ENCODE measurements around the gene PTPN13. TPM values are rescaled to one million over a fixed set of nuclear protein-coding genes. Genes with fewer than 3 reads are reported as not detected.
A peak's percentile ranks its signal among the peaks of the same experiment; 100 is the strongest.
"Not testable (repeated sequence)": the region's sequence is repeated elsewhere in the genome, so short reads cannot be mapped to it uniquely, and the experiment has no call there.

PTPN13 gene
- total RNA-seq, 1 experiment from 2014 or later, result 107 TPM

- CTCF ChIA-PET, result no interaction called here
Observed at GRCh38 chr4:86652332-86652932, 58.3 kb downstream of the PTPN13 start.

GRCh38 chr4:86653237-86653865, 59.2 kb downstream of the PTPN13 start:
- H3K27ac ChIP-seq (ENCODE audit: low read depth, low read length, poor library complexity, severe bottlenecking), result no peak overlapping the region
- H3K4me1 ChIP-seq (ENCODE audit: insufficient read depth, low read length, poor library complexity, severe bottlenecking), result no peaks in the 10 kb centered on the region
- H3K9me3 ChIP-seq (ENCODE audit: low read depth, low read length, poor library complexity, severe bottlenecking), result peaks cover 36% of the 10 kb centered on the region
- intact Hi-C loops (cut with micrococcal nuclease; ENCODE audit: unreplicated experiment), result no loop called here
- DNase-seq (ENCODE audit: low spot score), result no peak
- H3K27me3 ChIP-seq (replicated peaks; ENCODE audit: insufficient read depth, low read depth, low read length, poor library complexity), result no peaks in the 10 kb centered on the region
- H3K36me3 ChIP-seq (ENCODE audit: insufficient read depth, low read length, poor library complexity, severe bottlenecking), result peaks cover 29% of the 10 kb centered on the region
- TF ChIP-seq EZH2 (IDR thresholded peaks at IDR 0.05; ENCODE audit: borderline replicate concordance, low read depth, low read length, poor library complexity, severe bottlenecking), result no peak
- 0 out of 2 replicates have a peak, but pooled peaks have one; percentile 31 for TF ChIP-seq CTCF (conservative IDR thresholded peaks at IDR 0.05; ENCODE audit: low read depth, low read length)
- ChIA-PET CTCF (no interaction called here), POLR2A (ENCODE audit: low non-redundant PET) (no interaction called here)
- BruUV-seq (replicated peaks), result TSS peak; percentile 3
- no peak overlapping the region for H3K4me3 ChIP-seq (ENCODE audit: low read depth, low read length, poor library complexity, severe bottlenecking)

More at GRCh38 chr4:86652332-86652932, 58.3 kb downstream of the PTPN13 start:
- intact Hi-C loops (cut with micrococcal nuclease; ENCODE audit: unreplicated experiment), result no loop called here
- TF ChIP-seq CTCF (conservative IDR thresholded peaks at IDR 0.05; ENCODE audit: low read depth, low read length), result no peak
- TF ChIP-seq EZH2 (IDR thresholded peaks at IDR 0.05; ENCODE audit: borderline replicate concordance, low read depth, low read length, poor library complexity, severe bottlenecking), result no peak
- Histone ChIP-seq H3K4me3 (ENCODE audit: low read depth, low read length, poor library complexity, severe bottlenecking) (no peak overlapping the region), H3K27me3 (replicated peaks; ENCODE audit: insufficient read depth, low read depth, low read length, poor library complexity) (no peaks in the 10 kb centered on the region), H3K9me3 (ENCODE audit: low read depth, low read length, poor library complexity, severe bottlenecking) (peaks cover 42% of the 10 kb centered on the region), H3K4me1 (ENCODE audit: insufficient read depth, low read length, poor library complexity, severe bottlenecking) (no peaks in the 10 kb centered on the region), H3K36me3 (ENCODE audit: insufficient read depth, low read length, poor library complexity, severe bottlenecking) (peaks cover 26% of the 10 kb centered on the region), H3K27ac (ENCODE audit: low read depth, low read length, poor library complexity, severe bottlenecking) (no peak overlapping the region)
- DNase-seq (ENCODE audit: low spot score), result no peak
- POLR2A ChIA-PET (ENCODE audit: low non-redundant PET), result no interaction called here
- no TSS peak for BruUV-seq (replicated peaks)

DNA sequence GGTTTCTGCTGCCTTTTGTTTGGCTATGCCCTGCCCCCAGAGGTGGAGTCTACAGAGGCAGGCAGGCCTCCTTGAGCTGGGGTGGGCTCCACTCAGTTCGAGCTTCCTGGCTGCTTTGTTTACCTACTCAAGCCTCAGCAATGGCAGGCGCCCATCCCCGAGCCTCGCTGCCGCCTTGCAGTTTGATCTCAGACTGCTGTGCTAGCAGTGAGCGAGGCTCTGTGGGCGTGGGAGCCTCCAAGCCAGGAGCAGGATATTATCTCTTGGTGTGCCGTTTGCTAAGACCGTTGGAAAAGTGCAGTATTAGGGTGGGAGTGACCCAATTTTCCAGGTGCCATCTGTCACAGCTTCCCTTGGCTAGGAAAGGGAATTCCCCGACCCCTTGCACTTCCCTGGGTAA, 62.7 kb downstream of the PTPN13 start:
- intact Hi-C loops (cut with micrococcal nuclease; ENCODE audit: unreplicated experiment); BruUV-seq (replicated peaks); H3K27ac ChIP-seq (ENCODE audit: low read depth, low read length, poor library complexity, severe bottlenecking); H3K27me3 ChIP-seq (replicated peaks; ENCODE audit: insufficient read depth, low read depth, low read length, poor library complexity); DNase-seq (ENCODE audit: low spot score); H3K4me3 ChIP-seq (ENCODE audit: low read depth, low read length, poor library complexity, severe bottlenecking); CTCF ChIA-PET; POLR2A ChIA-PET (ENCODE audit: low non-redundant PET); H3K4me1 ChIP-seq (ENCODE audit: insufficient read depth, low read length, poor library complexity, severe bottlenecking): not testable (repeated sequence)
- Histone ChIP-seq H3K9me3 (ENCODE audit: low read depth, low read length, poor library complexity, severe bottlenecking) (peaks cover 15% of the 10 kb centered on the region), H3K36me3 (ENCODE audit: insufficient read depth, low read length, poor library complexity, severe bottlenecking) (peaks cover 13% of the 10 kb centered on the region)

- ChIA-PET POLR2A (ENCODE audit: low non-redundant PET) (no interaction called here), CTCF (no interaction called here)
- Histone ChIP-seq H3K27ac (ENCODE audit: low read depth, low read length, poor library complexity, severe bottlenecking) (no peak overlapping the region), H3K9me3 (ENCODE audit: low read depth, low read length, poor library complexity, severe bottlenecking) (peaks cover 12% of the 10 kb centered on the region), H3K4me1 (ENCODE audit: insufficient read depth, low read length, poor library complexity, severe bottlenecking) (peaks cover 10% of the 10 kb centered on the region), H3K27me3 (replicated peaks; ENCODE audit: insufficient read depth, low read depth, low read length, poor library complexity) (no peaks in the 10 kb centered on the region), H3K36me3 (ENCODE audit: insufficient read depth, low read length, poor library complexity, severe bottlenecking) (peaks cover 14% of the 10 kb centered on the region), H3K4me3 (ENCODE audit: low read depth, low read length, poor library complexity, severe bottlenecking) (no peak overlapping the region)
- intact Hi-C loops (cut with micrococcal nuclease; ENCODE audit: unreplicated experiment), result no loop called here
- BruUV-seq (replicated peaks), result no TSS peak
- no peak for TF ChIP-seq CTCF (conservative IDR thresholded peaks at IDR 0.05; ENCODE audit: low read depth, low read length)
- no peak for TF ChIP-seq EZH2 (IDR thresholded peaks at IDR 0.05; ENCODE audit: borderline replicate concordance, low read depth, low read length, poor library complexity, severe bottlenecking)
- no peak for DNase-seq (ENCODE audit: low spot score)
Observed at GRCh38 chr4:86657382-86657781, 63.3 kb downstream of the PTPN13 start.
